Activated CD4-positive, alpha-beta T cell treated with anti-CD3 and anti-CD28 coated beads, Interleukin-2, amount 10 ng/mL, durations not matched to agents 7 days and 5 days (primary cell): ENCODE measurements around the gene DTNBP1. TPM values are rescaled to one million over a fixed set of nuclear protein-coding genes. Genes with fewer than 3 reads are reported as not detected.

Experiments used
- CTCF ChIA-PET: fragments of 350-600 bp; sonication (Branson Sonifier 250); formaldehyde crosslinking; loops from one replicate; lab custom pipeline; 2021; ENCODE audit warnings: antibody characterized with exemption; lab: Charles Lee
- POLR2A ChIA-PET: fragments of 350-600 bp; sonication (Branson Sonifier 250); formaldehyde crosslinking; loops from one replicate; lab custom pipeline; 2021; ENCODE audit warnings: antibody characterized with exemption; lab: Charles Lee
- DNase-seq: peaks from one replicate; pipeline ENCODE4 v3.0.0-alpha.2; 2020
- H3K27ac Mint-ChIP-seq: one replicate; pipeline ENCODE4 v1.8.0; 2021; ENCODE audit warnings: mild to moderate bottlenecking, moderate library complexity, mixed read lengths
- H3K27me3 Mint-ChIP-seq: one replicate; pipeline ENCODE4 v1.8.0; 2021; ENCODE audit warnings: mixed read lengths
- H3K36me3 Mint-ChIP-seq: one replicate; pipeline ENCODE4 v1.8.0; 2021; ENCODE audit warnings: low read depth, mixed read lengths
- H3K4me1 Mint-ChIP-seq: one replicate; pipeline ENCODE4 v1.8.0; 2021; ENCODE audit warnings: mixed read lengths
- H3K4me3 Mint-ChIP-seq: one replicate; pipeline ENCODE4 v1.8.0; 2021; ENCODE audit warnings: mild to moderate bottlenecking, moderate library complexity, mixed read lengths
- H3K9me3 Mint-ChIP-seq: one replicate; pipeline ENCODE4 v1.8.0; 2021; ENCODE audit warnings: mixed read lengths
- total RNA-seq, 2 experiments: library from RNA; stranded (reverse); gene quantifications; one replicate each; pipeline ENCODE4 v1.2.3, GENCODE V29; 2021

The DTNBP1 gene
- total RNA-seq, 2 experiments from 2014 or later = 22.3 to 23.5 TPM

DNA sequence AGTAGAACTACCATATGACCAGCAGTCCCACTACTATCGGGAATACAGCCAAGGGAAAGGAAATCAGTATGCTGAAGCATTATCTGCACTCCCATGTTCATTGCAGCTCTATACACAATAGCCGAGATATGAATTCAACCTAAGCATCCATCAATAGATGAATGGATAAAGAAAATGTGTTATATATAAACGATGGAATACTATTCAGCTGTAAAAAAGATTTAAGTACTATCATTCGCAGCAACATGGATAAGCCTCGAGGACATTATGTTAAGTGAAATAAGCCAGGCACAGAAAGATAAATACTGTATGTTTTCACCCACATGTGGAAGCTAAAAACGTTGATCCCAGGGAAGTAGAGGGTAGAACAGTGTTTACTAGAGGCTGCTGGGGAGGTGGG, 44.1 kb downstream of the DTNBP1 start:
- Mint-ChIP-seq H3K9me3 (no peaks in the 10 kb centered on the region), H3K4me3 (no peak overlapping the region), H3K27me3 (no peaks in the 10 kb centered on the region), H3K4me1 (peaks cover 9% of the 10 kb centered on the region), H3K27ac (no peak overlapping the region), H3K36me3 (peaks cover 18% of the 10 kb centered on the region)
- POLR2A ChIA-PET = no interaction called here
- no peak for DNase-seq
- CTCF ChIA-PET = no interaction called here

DNA sequence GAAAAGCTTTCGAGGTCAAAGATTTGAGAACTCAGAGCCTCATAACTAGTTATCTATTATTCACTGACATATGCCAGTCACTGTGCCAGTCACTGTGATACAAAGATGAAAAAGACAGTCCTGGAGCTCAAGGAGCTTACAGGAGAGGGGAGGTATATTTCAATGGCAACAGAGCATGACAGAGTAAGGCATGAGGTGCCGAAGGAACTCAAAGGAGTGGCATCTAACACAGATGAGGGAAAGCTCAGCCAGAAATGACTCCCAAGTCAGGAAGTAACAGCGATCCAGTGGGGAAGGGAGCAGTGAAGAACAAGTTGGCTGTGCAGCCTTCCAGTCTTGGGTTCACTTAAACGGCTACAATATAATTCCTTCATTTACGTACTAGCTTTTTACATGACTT, 46.6 kb downstream of the DTNBP1 start:
- Mint-ChIP-seq H3K27ac (no peak overlapping the region), H3K27me3 (no peaks in the 10 kb centered on the region), H3K36me3 (peaks cover 31% of the 10 kb centered on the region), H3K4me3 (no peak overlapping the region), H3K4me1 (peaks cover 11% of the 10 kb centered on the region), H3K9me3 (no peaks in the 10 kb centered on the region)
- no peak for DNase-seq
- CTCF ChIA-PET = interaction anchor here (1.0 kb wide), 1 partner anchor 9 kb away, joined by 4 read pairs; no protein-coding TSS in a partner anchor
- POLR2A ChIA-PET = no interaction called here

DNA sequence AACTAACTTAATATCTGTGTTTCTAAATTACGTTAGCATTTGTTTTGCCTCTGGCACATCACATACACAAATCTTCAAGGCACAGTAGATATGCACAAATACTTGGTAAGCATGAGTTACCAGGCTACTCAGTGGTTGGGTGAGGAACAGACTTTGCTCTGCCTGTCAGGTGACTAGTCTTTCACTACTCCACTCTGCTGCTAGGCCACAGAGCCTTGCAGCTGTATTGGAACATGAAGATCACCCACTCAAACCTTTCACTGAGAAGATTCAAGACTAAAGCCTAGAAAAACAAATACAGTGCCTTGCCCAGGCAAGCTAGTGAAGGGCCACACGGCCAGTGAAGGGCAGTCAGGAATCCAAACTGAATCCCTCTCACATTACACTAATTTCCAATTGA, 47.0 kb downstream of the DTNBP1 start:
- POLR2A ChIA-PET = no interaction called here
- DNase-seq = no peak
- Mint-ChIP-seq H3K27me3 (no peaks in the 10 kb centered on the region), H3K4me1 (peaks cover 11% of the 10 kb centered on the region), H3K36me3 (peaks cover 31% of the 10 kb centered on the region), H3K4me3 (no peak overlapping the region), H3K27ac (no peak overlapping the region), H3K9me3 (no peaks in the 10 kb centered on the region)
- CTCF ChIA-PET = interaction anchor here (1.0 kb wide), 1 partner anchor 10 kb away, joined by 4 read pairs; no protein-coding TSS in a partner anchor

DNA sequence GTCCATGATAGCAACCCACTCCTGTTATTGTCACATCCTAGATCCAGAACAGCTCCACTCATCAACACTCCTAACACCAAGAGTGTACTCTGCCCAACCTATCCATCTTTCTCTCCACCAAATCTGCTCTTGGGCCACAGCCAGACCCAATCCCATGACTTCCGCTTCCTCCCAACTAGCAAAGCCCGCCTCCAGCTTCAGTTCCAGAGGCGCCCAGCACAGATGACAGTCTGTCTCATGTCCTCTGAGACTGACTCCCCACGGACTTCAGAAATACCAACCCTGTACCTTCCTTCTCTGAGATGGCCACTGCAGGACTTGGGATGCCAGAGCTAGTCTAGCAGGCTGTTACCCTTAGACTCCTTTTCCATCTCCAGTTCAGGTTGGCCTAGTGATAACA, 48.6 kb downstream of the DTNBP1 start:
- Mint-ChIP-seq H3K36me3 (peaks cover 31% of the 10 kb centered on the region), H3K4me3 (no peak overlapping the region), H3K27me3 (no peaks in the 10 kb centered on the region), H3K4me1 (peaks cover 11% of the 10 kb centered on the region), H3K27ac (no peak overlapping the region), H3K9me3 (no peaks in the 10 kb centered on the region)
- CTCF ChIA-PET = interaction anchor here (1.0 kb wide), 1 partner anchor 9 kb away, joined by 3 read pairs; no protein-coding TSS in a partner anchor
- no peak for DNase-seq
- POLR2A ChIA-PET = no interaction called here

DNA sequence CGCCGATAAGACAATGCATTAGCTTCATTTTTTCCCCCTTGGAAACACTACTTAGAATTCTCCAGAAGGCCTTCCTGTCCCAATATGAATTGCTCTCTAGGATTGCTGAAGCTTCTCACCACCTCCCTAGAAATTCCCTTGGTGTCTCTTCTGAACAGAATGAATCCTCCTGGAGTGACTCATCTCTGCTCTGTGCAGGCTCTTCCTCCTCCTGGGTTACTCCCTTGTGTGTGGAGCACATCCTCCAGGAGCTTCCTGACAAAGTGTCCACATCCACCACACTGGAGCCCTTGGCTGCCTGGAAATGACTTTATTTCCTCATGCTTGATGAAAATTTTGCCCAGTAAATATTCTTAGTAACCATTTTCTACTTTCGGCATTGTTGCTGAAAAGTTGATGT, 54.4 kb downstream of the DTNBP1 start:
- DNase-seq = no peak
- H3K27me3 Mint-ChIP-seq = no peaks in the 10 kb centered on the region
- ChIA-PET POLR2A (no interaction called here), CTCF (interaction anchor here (1.0 to 1.2 kb wide), 2 partner anchors 15 to 17 kb away, joined by 3 to 4 read pairs; no protein-coding TSS in a partner anchor)
- peaks cover 11% of the 10 kb centered on the region for H3K4me1 Mint-ChIP-seq
- no peak overlapping the region for H3K4me3 Mint-ChIP-seq
- H3K36me3 Mint-ChIP-seq = peaks cover 20% of the 10 kb centered on the region
- H3K9me3 Mint-ChIP-seq = no peaks in the 10 kb centered on the region
- no peak overlapping the region for H3K27ac Mint-ChIP-seq

DNA sequence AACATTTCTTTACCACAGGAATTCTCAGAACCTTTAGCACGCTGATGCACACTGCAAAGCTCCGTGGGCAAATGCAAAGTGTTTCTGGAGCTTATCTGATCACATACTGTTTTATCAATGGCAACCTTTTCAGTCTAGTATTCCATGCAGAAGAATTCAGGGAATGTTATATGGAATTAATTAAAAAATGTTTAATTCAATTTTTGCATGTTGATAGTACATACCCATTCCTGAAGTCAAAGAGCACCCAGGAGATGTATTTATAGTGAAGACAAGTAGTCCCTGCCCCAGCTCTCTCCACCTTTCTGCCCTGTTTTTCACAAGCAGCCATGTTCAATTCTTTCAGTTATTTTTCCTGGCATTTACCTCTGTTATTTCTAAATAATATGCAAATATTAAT, 55.2 kb downstream of the DTNBP1 start:
- Mint-ChIP-seq H3K36me3 (peaks cover 18% of the 10 kb centered on the region), H3K4me1 (peaks cover 9% of the 10 kb centered on the region), H3K27me3 (no peaks in the 10 kb centered on the region), H3K27ac (no peak overlapping the region), H3K9me3 (no peaks in the 10 kb centered on the region), H3K4me3 (no peak overlapping the region)
- no peak for DNase-seq
- CTCF ChIA-PET = interaction anchor here (0.7 to 1.3 kb wide), 3 partner anchors 14 to 22 kb away, joined by 3 read pairs; no protein-coding TSS in a partner anchor
- POLR2A ChIA-PET = no interaction called here

DNA sequence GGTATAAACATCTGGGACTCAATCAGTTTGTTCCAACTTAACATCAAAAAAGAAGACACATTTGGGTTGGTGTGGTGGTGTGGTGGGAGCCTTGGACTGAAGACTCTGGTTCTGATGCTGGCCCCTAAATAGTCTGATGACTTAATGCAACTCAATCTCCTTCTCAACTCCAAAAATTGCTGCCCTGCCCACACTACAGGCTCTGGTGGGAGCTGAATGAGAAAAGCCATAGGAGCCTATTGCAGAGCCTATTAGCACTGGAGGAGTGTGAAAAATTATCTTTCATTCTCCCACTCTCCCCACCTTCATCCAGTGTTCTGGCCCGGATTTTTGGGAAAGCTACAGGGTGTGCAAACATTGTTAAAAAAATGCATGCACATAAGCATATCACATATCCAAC, 56.5 kb downstream of the DTNBP1 start:
- peaks cover 3% of the 10 kb centered on the region for H3K4me1 Mint-ChIP-seq
- H3K27me3 Mint-ChIP-seq = no peaks in the 10 kb centered on the region
- no peaks in the 10 kb centered on the region for H3K9me3 Mint-ChIP-seq
- peaks cover 13% of the 10 kb centered on the region for H3K36me3 Mint-ChIP-seq
- H3K27ac Mint-ChIP-seq = no peak overlapping the region
- CTCF ChIA-PET = interaction anchor here (1.0 to 1.2 kb wide), 2 partner anchors 34 to 38 kb away, joined by 3 to 4 read pairs; no protein-coding TSS in a partner anchor
- no peak for DNase-seq
- no peak overlapping the region for H3K4me3 Mint-ChIP-seq
- POLR2A ChIA-PET = no interaction called here

DNA sequence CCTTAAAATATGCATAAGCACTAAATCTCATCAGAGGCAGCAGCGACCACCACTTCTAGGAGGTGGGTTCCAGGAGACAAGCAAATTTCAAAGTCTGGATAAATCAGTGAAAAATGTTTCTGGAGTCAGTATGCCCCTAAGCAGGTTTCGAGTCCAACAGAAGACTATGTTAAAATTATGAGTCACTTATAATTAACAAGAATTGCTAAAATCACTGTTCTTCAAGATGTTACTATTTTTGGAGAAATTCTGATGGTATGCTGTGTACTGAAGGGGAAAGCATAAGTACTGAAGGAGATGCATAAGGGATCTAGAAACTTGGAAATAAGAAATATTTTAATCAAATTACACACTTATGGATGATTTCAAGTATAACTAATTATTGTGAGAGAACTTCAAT, 58.0 kb downstream of the DTNBP1 start:
- no peaks in the 10 kb centered on the region for H3K27me3 Mint-ChIP-seq
- H3K4me3 Mint-ChIP-seq = no peak overlapping the region
- no peak for DNase-seq
- CTCF ChIA-PET = interaction anchor here (1.0 to 1.3 kb wide), 3 partner anchors 9 to 36 kb away, joined by 3 read pairs; no protein-coding TSS in a partner anchor
- peaks cover 3% of the 10 kb centered on the region for H3K4me1 Mint-ChIP-seq
- H3K27ac Mint-ChIP-seq = no peak overlapping the region
- peaks cover 19% of the 10 kb centered on the region for H3K36me3 Mint-ChIP-seq
- POLR2A ChIA-PET = no interaction called here
- H3K9me3 Mint-ChIP-seq = no peaks in the 10 kb centered on the region

DNA sequence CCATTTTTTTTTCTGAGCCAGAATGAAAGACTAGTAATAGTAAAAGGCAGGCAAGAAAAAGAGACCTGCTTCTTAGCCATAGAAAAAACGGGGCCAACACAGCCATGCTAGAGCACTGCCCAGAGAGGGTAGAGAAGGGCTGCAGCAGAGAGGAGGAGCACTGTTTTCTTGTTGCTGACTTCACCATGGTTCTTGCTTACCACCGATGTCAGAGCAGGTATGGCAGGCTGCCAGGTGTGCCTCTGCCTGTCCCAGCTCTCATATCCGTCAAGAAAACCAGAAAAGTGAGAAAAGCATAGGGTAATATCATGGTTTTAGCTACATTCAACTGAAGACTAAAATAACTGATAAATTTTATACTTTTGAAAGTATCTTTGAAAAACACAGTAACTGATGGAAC, 60.7 kb downstream of the DTNBP1 start:
- ChIA-PET CTCF (interaction anchor here (0.6 to 1.3 kb wide), 2 partner anchors 14 to 1561 kb away, joined by 3 to 5 read pairs; no protein-coding TSS in a partner anchor), POLR2A (no interaction called here)
- Mint-ChIP-seq H3K27me3 (no peaks in the 10 kb centered on the region), H3K36me3 (peaks cover 10% of the 10 kb centered on the region), H3K4me3 (no peak overlapping the region), H3K4me1 (peaks cover 3% of the 10 kb centered on the region), H3K9me3 (no peaks in the 10 kb centered on the region), H3K27ac (no peak overlapping the region)
- DNase-seq = no peak

DNA sequence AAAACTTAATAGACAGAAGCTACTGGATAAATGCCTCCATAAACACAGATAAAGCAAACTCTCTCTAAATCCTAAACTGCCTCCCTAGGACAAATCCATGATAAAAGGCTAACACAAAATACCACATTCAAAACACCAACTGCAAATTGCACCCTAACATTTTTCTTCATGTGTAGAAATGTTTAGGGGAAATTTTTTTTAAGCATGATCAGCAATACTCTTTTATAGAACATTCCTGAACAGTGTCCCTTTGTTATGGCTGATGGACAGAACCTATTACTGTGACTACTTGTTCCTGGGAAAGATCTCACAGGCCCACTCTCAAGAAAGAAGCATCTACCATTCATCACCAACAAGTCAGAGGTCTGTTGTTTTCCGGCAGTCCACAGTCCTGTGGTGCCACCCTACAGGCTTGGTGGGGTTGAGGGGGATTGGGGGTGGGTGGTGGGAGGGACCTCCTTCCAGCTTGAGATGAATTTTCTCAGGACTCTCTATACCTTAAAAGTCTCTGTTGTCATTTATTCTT, 64.5 kb downstream of the DTNBP1 start:
- no peak for DNase-seq
- no peak overlapping the region for H3K4me3 Mint-ChIP-seq

DNA sequence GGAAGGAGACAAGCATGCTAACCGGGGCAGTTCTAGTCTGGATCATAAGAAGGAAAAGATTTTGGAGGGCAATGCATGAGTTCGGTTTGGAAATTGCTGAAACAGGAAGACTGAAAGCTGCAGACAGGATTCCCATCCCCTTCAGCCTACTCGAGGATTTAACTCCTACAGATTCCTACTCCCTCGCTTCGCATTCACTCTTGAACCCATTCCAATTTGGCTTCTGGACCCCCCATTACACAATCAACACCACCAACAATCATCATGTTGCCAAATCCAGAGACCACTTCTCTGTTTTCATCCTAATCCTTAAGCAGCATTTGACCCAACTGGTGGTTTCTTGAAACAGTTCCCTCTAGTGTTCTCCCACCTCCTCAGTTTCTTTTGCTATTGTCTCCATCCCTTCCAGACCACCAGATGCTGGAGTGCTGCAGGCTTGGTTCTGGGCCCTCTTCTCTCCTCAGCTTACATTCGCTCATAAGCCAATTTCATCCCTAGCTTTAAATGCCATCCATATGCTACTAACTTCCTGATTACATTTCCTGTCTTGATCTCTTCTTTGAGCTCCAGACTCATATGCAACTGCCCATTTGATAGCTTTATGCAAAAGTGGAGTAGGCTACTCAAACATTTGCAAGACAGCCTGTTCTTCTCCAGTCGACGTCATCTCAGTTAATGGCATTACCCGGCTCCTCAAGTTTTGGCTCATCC, 66.5 kb downstream of the DTNBP1 start:
- H3K4me3 Mint-ChIP-seq = no peak overlapping the region
- H3K27me3 Mint-ChIP-seq = no peaks in the 10 kb centered on the region
- H3K9me3 Mint-ChIP-seq = no peaks in the 10 kb centered on the region
- peaks cover 10% of the 10 kb centered on the region for H3K36me3 Mint-ChIP-seq
- ChIA-PET POLR2A (no interaction called here), CTCF (interaction anchor here (1.1 to 1.4 kb wide), 2 partner anchors 9 to 18 kb away, joined by 3 to 5 read pairs; no protein-coding TSS in a partner anchor)
- no peak overlapping the region for H3K27ac Mint-ChIP-seq
- no peak for DNase-seq
- H3K4me1 Mint-ChIP-seq = peaks cover 6% of the 10 kb centered on the region

More for the DNA sequence above, 64.5 kb downstream of the DTNBP1 start:
- ChIA-PET POLR2A (no interaction called here), CTCF (no interaction called here)
- Mint-ChIP-seq H3K36me3 (peaks cover 13% of the 10 kb centered on the region), H3K4me1 (peaks cover 3% of the 10 kb centered on the region), H3K9me3 (no peaks in the 10 kb centered on the region), H3K27ac (no peak overlapping the region), H3K27me3 (no peaks in the 10 kb centered on the region)

DNA sequence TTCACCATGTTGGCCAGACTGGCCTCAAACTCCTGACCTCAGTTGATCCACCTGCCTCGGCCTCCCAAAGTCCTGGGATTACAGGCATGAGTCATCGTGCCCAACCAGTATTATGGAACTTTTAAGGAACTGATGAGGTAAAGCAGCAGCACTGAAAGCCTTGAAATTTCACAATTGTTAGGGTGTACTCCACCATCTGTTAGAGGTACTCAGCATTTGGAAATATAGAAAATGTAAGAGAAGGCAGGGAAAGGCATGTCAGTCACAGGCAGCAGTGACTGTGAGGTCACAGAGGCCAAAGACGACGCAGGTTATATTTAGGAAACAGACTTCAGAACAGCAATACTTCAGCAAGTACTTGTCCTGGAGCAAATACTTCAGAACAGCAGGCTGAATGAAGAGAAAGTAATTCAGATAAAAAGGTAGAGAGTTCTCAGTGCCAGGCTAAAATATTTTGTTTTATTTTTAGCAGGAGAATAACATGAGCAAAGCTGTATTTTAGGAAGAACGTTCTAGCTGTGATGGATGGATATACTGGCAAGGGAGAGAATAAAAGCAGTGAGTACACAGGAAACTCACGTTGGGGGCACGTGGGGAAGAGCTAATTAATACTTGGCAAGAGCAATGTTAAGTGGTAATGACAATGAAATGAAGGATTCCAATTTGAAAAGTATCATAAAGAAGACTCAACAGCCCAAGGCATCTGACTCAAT, 67.2 kb downstream of the DTNBP1 start:
- Mint-ChIP-seq H3K27ac (no peak overlapping the region), H3K9me3 (no peaks in the 10 kb centered on the region), H3K36me3 (peaks cover 7% of the 10 kb centered on the region), H3K4me3 (no peak overlapping the region), H3K27me3 (no peaks in the 10 kb centered on the region), H3K4me1 (peaks cover 6% of the 10 kb centered on the region)
- POLR2A ChIA-PET = no interaction called here
- DNase-seq = no peak
- CTCF ChIA-PET = interaction anchor here (1.1 to 1.4 kb wide), 2 partner anchors 8 to 18 kb away, joined by 3 to 5 read pairs; no protein-coding TSS in a partner anchor
